GM19238 (cell line): ENCODE results near the gene PPA1.
"Not testable (repeated sequence)": the region's sequence is repeated elsewhere in the genome, so short reads cannot be mapped to it uniquely, and the experiment has no call there.

ENCODE experiments used
- DNase-seq: peaks from one replicate; pipeline ENCODE4 v3.0.0; 2011; ENCODE audit warnings: low spot score; ENCODE audit not compliant: insufficient read length

The PPA1 gene

GRCh38 chr10:70175516-70175915 is 57.7 kb downstream of the PPA1 start:
- no peak for DNase-seq

- DNase-seq, result no peak
Observed at GRCh38 chr10:70174058-70174741, 59.0 kb downstream of the PPA1 start.

- DNase-seq, result no peak
Observed at GRCh38 chr10:70169649-70170364, 63.4 kb downstream of the PPA1 start.

- DNase-seq, result no peak
Observed at GRCh38 chr10:70169011-70169410, 64.2 kb downstream of the PPA1 start.

- no peak for DNase-seq
Observed at GRCh38 chr10:70167246-70167645, 66.0 kb downstream of the PPA1 start.

GRCh38 chr10:70166394-70166793 is 66.8 kb downstream of the PPA1 start:
- DNase-seq, result no peak

- no peak for DNase-seq
Observed at GRCh38 chr10:70164163-70164562, 69.1 kb downstream of the PPA1 start.

GRCh38 chr10:70163448-70163847 is 69.8 kb downstream of the PPA1 start:
- no peak for DNase-seq

GRCh38 chr10:70162892-70163201 is 70.4 kb downstream of the PPA1 start:
- peak; percentile 39 for DNase-seq

GRCh38 chr10:70162151-70162891 is 70.9 kb downstream of the PPA1 start:
- DNase-seq, result no peak

- no peak for DNase-seq
Observed at GRCh38 chr10:70160798-70161197, 72.4 kb downstream of the PPA1 start.

GRCh38 chr10:70159366-70159765 is 73.9 kb downstream of the PPA1 start:
- not testable (repeated sequence) for DNase-seq

- no peak for DNase-seq
Observed at GRCh38 chr10:70158113-70158512, 75.1 kb downstream of the PPA1 start.

GRCh38 chr10:70155255-70155838 is 77.9 kb downstream of the PPA1 start:
- no peak for DNase-seq
